HCT116 (cell line): ENCODE measurements around the gene ALLC.

Experiments
- CEBPB ChIP-seq: IDR thresholded peaks from 2 replicates; pipeline ENCODE4 v1.6.1; 2012; ENCODE audit warnings: low read depth
- CTCF ChIP-seq, 3 experiments: fragments of 200-600 bp in 1 of 3; sonication (generic) in 1 of 3; IDR thresholded peaks in 2 of 3; conservative IDR thresholded peaks in 1 of 3; 2 replicates each; pipeline ENCODE4 v1.5.1; 2012 to 2017; ENCODE audit warnings: low read depth in 2 of 3, low read length in 2 of 3, antibody characterized with exemption in 1 of 3, borderline replicate concordance in 1 of 3, control low read depth in 1 of 3, mild to moderate bottlenecking in 1 of 3, mixed read lengths in 1 of 3, mixed run types in 1 of 3, moderate library complexity in 1 of 3; ENCODE audit not compliant: insufficient read depth in 1 of 3
- ELF1 ChIP-seq: IDR thresholded peaks from 2 replicates; pipeline ENCODE4 v1.6.1; 2012; ENCODE audit warnings: low read depth, borderline replicate concordance
- EZH2 ChIP-seq: fragments of 200-600 bp; sonication (generic); IDR thresholded peaks from 2 replicates; pipeline ENCODE4 v1.6.1; 2017; ENCODE audit warnings: antibody characterized with exemption, mixed run types
- EZH2phosphoT487 ChIP-seq: fragments of 200-600 bp; IDR thresholded peaks from 2 replicates; pipeline ENCODE4 v1.6.1; 2018; ENCODE audit warnings: antibody characterized with exemption, borderline replicate concordance
- FOSL1 ChIP-seq: IDR thresholded peaks from 2 replicates; pipeline ENCODE4 v1.6.1; 2012; ENCODE audit warnings: low read depth
- MAX ChIP-seq: IDR thresholded peaks from 2 replicates; pipeline ENCODE4 v1.6.1; 2012
- POLR2AphosphoS5 ChIP-seq: IDR thresholded peaks from 2 replicates; pipeline ENCODE4 v1.6.1; 2011; ENCODE audit warnings: mild to moderate bottlenecking, low read depth, low read length, moderate library complexity
- YY1 ChIP-seq: IDR thresholded peaks from 2 replicates; pipeline ENCODE4 v1.6.1; 2011; ENCODE audit warnings: low read length, low read depth, moderate library complexity, mild to moderate bottlenecking; ENCODE audit not compliant: insufficient replicate concordance; ENCODE audit errors: extremely low read depth
- ZBTB33 ChIP-seq: IDR thresholded peaks from 2 replicates; pipeline ENCODE4 v1.6.1; 2011; ENCODE audit warnings: mild to moderate bottlenecking, low read length, moderate library complexity; ENCODE audit not compliant: insufficient replicate concordance; ENCODE audit errors: extremely low read depth
- ZFX ChIP-seq: fragments of 450-650 bp; IDR thresholded peaks from 2 replicates; pipeline ENCODE4 v1.6.1; 2017

GRCh38 chr2:3672861-3673678, 15.1 kb downstream of the ALLC start:
- TF ChIP-seq EZH2 (no peak), FOSL1 (no peak), EZH2phosphoT487 (no peak), CTCF (IDR thresholded peaks at IDR 0.05 in 2 of 3, conservative IDR thresholded peaks at IDR 0.05 in 1 of 3; ENCODE audit: borderline replicate concordance in 1 of 3, insufficient read depth in 1 of 3, low read depth in 2 of 3, low read length in 2 of 3) (no peak), CEBPB (no peak), ZFX (no peak), YY1 (no peak), MAX (no peak), POLR2AphosphoS5 (no peak), ELF1 (no peak), ZBTB33 (no peak)
